ENCODE results near the gene CNBD2.
"Not testable (repeated sequence)": the region's sequence is repeated elsewhere in the genome, so short reads cannot be mapped to it uniquely, and the experiment has no call there.

DNA sequence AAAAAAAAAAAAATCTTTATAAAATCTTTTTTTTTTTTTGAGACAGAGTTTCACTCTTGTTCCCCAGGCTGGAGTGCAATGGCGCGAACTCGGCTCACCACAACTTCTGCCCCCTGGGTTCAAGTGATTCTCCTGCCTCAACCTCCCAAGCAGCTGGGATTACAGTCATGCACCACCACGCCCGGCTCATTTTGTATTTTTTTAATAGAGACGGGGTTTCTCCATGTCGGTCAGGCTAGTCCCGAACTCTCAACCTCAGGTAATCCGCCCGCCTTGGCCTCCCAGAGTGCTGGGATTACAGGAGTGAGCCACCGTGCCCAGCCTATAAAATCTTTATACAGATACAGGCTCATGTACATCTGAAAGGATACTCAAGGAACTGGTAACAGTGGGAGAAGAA is 100.1 kb downstream of the CNBD2 start:
- TF ChIP-seq ZBTB8A (tag by site-specific recombination; IDR thresholded peaks at IDR 0.05); ZNF670 (tag by site-specific recombination; IDR thresholded peaks at IDR 0.05; ENCODE audit: low read depth); ZNF626 (tag by site-specific recombination; IDR thresholded peaks at IDR 0.05): not testable (repeated sequence)
- TF ChIP-seq, protein P1, sequence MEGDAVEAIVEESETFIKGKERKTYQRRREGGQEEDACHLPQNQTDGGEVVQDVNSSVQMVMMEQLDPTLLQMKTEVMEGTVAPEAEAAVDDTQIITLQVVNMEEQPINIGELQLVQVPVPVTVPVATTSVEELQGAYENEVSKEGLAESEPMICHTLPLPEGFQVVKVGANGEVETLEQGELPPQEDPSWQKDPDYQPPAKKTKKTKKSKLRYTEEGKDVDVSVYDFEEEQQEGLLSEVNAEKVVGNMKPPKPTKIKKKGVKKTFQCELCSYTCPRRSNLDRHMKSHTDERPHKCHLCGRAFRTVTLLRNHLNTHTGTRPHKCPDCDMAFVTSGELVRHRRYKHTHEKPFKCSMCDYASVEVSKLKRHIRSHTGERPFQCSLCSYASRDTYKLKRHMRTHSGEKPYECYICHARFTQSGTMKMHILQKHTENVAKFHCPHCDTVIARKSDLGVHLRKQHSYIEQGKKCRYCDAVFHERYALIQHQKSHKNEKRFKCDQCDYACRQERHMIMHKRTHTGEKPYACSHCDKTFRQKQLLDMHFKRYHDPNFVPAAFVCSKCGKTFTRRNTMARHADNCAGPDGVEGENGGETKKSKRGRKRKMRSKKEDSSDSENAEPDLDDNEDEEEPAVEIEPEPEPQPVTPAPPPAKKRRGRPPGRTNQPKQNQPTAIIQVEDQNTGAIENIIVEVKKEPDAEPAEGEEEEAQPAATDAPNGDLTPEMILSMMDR (tag by site-specific recombination; IDR thresholded peaks at IDR 0.05), result not testable (repeated sequence)
